ENCODE measurements around the gene ONECUT1.

ONECUT1 gene

GRCh38 chr15:52782514-52782913 is 7.6 kb downstream of the ONECUT1 start:
- no peak for DNase-seq (ENCODE audit: low spot score)

- peak; percentile 65 for DNase-seq (ENCODE audit: low spot score)
These were observed 9.8 kb downstream of the ONECUT1 start for GRCh38 chr15:52780172-52780980.

- no peak for DNase-seq (ENCODE audit: low spot score)
These were observed 11.7 kb downstream of the ONECUT1 start for GRCh38 chr15:52778457-52778856.

GRCh38 chr15:52772766-52773165 is 17.4 kb downstream of the ONECUT1 start:
- no peak for DNase-seq (ENCODE audit: low spot score)

DNA sequence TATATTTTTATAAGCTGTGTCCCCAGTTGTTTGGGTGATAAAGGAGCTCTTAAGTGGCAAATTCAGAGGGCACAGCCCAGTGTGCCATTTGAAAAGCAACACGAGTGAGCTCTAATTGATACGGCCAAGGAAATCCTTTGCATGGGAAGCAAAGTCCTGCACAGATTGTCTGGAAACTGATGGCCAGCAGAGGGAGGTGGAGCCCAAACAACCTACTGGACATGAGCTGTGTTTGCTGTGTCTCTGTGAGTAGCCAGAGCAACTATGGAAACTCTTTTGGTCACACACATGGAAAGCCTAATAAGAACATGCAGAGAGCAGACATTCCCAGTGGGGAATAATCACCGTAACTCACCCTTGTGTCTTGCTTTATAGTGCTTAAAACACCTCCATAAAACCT is 24.4 kb downstream of the ONECUT1 start:
- DNase-seq (ENCODE audit: low spot score) = no peak

DNA sequence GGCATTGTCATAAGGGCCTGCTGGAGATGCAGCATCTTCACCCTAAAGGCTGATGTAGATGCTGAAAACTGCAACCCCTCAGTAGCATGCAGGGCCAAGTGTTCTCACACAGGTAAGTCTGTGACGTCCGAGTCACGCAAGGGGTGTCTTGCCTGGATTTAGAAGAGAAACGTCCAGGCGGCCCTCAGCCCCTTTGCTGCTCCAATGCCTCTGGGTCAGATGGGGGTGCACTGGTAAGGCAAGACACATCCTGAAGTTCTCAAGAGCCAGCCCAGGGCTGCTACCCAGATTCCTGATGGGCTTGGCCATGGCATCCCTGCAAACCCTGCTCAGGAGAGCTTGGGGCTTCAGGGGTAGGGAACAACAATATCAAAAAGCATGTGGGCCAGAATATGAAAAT is 25.4 kb downstream of the ONECUT1 start:
- no peak for DNase-seq (ENCODE audit: low spot score)

DNA sequence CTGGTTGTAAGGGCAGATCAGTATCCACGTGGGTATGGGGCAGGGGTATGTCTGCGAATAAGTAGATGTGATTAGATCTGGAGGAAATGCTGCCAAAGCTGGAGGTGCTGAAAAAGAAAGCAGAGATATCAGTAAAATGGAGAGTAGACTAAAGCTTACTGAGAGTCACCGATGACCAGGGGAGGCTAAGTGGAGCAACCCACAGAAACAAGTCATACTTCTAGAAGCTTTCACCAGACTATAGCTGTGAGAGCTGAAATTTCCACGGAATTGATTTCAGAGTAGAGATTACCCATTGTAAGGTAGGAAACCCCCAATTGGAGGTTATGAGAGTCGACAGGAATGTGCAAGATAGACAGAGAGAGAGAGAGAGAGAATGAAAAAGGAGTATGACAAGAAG is 27.5 kb downstream of the ONECUT1 start:
- no peak for DNase-seq (ENCODE audit: low spot score)

DNA sequence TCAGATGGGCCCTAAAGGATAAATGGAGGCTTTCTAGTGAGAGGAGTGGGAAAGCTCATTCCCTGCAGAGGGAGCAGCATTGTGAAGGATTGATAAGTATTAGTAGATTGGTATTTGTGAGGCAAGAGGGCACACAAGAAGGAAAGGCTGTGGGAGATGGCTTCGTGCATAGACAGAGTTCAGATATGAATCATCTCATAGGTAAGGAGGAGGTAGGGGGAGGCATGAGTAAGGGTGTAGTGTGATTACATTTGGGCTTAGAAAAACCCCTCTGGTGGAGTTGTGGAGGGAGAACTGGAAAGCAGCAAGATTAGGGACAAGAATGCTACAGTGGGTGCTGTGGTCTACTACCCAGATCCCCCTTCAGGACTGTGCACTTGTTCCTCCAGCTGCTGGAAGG is 29.6 kb downstream of the ONECUT1 start:
- DNase-seq (ENCODE audit: low spot score) = no peak

GRCh38 chr15:52759969-52760368 is 30.2 kb downstream of the ONECUT1 start:
- DNase-seq (ENCODE audit: low spot score) = no peak

- no peak for DNase-seq (ENCODE audit: low spot score)
These were observed 32.6 kb downstream of the ONECUT1 start for GRCh38 chr15:52757496-52757895.

- DNase-seq (ENCODE audit: low spot score) = no peak
These were observed 38.6 kb downstream of the ONECUT1 start for GRCh38 chr15:52751522-52751921.

GRCh38 chr15:52749258-52749657 is 40.9 kb downstream of the ONECUT1 start:
- no peak for DNase-seq (ENCODE audit: low spot score)

DNA sequence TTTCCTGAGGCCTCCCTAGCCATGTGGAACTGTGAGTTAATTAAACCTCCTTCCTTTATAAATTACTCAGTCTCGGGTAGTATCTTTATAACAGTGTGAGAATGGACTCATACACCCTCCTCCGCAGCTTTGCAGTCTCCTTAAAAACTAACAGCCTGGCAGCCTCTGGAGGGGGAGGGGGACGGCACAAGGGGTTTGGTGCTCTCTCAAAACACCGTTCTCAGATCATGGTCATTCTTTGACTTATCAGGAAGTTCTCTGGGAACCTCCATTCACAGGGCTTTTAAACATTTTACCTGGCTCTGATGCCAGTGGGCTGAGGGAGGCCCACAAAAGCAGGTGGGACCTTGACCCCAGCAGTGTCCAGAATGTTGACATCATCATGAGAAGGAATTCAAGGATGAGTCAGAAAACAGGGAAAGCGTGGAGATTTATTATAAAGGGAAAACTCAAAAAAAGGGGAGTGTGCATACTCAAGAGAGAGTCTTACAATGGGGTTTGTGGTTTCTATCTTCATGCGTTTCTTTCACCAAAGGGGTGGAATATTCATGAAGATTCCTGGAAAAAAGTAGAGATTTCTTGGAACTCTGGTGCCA is 43.9 kb downstream of the ONECUT1 start:
- DNase-seq (ENCODE audit: low spot score) = no peak

DNA sequence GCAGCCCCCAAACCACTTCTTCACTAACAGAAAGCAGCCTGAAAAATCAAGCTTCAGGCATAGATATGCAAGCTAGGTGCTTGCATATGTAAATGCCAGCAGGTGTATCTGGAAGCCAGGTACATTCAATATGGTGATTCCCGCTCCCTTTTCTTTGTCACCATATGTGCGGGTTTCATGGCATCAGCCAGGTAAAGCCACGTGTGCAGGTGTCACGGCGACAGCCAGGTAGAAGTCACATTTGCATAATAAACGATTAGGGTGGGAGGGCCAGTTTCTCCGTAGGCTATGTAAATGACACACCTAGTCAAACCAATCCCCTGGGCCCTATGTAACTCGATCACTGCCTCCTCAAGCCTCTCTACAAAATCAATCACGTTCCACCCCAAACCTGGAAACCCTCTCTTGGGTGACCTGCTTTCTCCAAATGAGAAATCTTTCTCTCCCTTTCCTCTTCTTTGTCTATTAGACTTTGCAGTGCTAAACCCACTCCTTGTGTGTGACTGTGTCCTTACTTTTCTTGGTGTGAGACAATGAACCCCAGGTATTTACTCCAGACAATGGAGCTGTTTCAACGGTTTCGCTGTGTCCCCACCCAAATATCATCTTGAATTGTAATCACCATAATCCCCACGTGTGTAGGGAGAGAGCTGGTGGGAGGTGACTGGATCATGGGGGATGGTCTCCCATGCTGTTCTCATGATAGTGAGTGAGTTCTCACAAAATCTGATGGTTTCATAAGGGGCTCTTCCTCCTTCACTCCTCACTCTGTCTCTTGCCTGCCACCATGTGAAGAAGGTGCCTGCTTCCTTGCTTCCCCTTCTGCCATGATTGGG is 44.6 kb downstream of the ONECUT1 start:
- DNase-seq (ENCODE audit: low spot score) = no peak

GRCh38 chr15:52738311-52738710 is 51.8 kb downstream of the ONECUT1 start:
- DNase-seq (ENCODE audit: low spot score) = no peak

DNA sequence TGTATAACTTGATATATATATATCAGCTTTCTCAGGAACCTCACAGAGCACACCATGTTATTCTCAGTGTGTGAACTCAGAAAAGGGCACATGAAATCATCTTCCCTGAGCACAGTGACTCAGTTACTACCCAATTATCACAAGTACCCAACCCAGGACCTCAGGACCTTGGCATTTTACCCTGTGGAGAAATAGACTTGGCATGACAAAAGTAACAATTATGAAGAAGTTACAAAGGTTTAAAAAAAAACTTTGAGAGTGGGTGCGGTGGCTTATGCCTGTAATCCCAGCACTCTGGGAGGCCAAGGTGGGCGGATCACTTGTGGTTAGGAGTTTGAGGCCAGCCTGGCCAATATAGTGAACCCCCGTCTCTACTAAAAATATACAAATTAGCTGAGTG is 52.4 kb downstream of the ONECUT1 start:
- no peak for DNase-seq (ENCODE audit: low spot score)

DNA sequence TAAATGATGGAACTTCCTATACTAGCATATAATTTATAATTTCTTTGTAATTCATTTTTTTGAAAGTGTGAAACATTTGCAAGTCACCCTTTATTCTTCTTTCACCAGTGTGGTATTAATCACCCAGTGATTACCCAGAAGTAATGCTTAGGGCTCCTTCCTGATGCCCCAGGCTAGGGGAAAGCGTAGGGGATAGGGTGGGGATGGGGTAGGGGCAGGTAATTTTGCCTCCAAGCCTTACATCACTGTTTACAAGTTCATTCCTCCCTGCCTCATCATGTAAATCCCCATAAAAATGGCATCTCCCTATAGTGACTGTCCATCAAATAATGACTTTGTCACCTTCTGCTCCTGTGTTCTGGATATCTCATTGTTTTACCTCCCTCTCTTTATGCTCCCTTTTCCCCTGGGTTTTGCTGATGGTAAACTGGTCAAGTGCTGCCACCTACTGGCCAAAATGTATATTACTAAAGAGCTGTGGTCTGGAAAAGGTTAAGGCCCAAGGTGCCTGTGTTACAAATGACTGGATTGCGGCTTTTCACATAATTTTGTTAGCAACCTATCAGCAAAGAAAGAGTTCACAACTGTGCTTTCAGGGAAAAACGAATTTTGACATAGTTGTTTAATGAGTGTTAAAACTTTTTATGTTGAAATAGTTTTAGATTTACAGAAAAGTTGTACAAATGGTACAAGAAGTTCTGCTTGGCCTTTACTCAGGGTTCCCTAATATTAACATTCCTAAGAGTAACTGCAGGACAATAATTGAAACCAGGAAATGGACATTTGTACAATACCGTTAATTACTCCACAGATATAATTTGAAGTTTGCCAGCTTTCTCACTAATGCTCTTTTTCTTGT is 54.7 kb downstream of the ONECUT1 start:
- DNase-seq (ENCODE audit: low spot score) = peak; percentile 87

- no peak for DNase-seq (ENCODE audit: low spot score)
These were observed 55.8 kb downstream of the ONECUT1 start for GRCh38 chr15:52734329-52734728.

GRCh38 chr15:52733696-52734255 is 56.4 kb downstream of the ONECUT1 start:
- DNase-seq (ENCODE audit: low spot score) = peak; percentile 45

DNA sequence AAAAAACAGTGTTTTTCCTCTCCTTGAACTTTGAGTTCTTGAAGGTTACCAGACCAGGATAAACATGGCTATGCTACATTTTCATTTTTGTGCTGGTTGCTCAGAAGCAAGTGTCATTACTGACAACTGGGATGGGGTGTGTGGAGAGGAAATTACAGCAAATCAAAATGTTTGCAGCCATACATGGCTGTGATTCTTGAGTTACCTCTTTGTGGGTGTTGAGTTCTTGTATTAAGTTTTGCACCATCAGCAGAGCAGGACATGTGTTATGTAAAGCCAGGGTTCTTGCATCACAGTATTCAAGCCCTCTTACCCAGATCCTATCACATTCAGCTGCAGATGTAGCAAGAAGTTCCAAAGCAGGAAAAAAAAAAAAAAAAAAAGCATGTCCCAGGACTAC is 57.0 kb downstream of the ONECUT1 start:
- no peak for DNase-seq (ENCODE audit: low spot score)

DNA sequence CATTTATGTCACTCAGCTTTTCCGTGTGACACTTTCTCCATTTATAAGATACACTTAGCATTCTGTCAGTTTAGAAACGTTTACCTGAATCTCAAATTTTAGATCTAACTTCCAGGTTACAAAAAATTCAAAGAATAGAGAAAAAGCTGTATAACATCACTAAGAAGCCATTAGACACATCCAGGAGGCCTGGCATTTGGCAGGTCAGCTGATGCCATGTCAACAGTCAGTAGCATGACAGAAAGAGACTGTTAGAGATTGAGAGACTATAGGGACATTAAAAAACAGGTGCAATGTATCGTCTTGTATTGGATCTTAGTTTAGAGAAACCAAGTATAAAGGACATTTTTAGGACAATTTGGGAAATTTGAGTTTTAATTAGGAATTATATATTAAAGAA is 57.6 kb downstream of the ONECUT1 start:
- no peak for DNase-seq (ENCODE audit: low spot score)

All from cerebellar cortex (tissue), 1 donor.